Gastrocnemius medialis (tissue), 4 donors: Measurements from ENCODE around the gene CSF1. TPM values are rescaled to one million over a fixed set of nuclear protein-coding genes. Genes with fewer than 3 reads are reported as not detected.

Source experiments
- ATAC-seq, 2 donors: fragments of 150-250 bp; one replicate each; pipeline ENCODE4 v1.9.1; 2016
- DNase-seq, 2 donors: peaks; one replicate each; pipeline ENCODE4 v3.0.0-alpha.2; 2019
- H3K27ac ChIP-seq, 4 donors: fragments of 200-600 bp; sonication (generic); 1 replicate in 1 of 4; 2 replicates in 3 of 4; pipeline ENCODE4 v1.5.1; 2016 to 2018; ENCODE audit warnings: mild to moderate bottlenecking in 2 of 4, moderate library complexity in 1 of 4
- H3K27me3 ChIP-seq, 3 donors: fragments of 200-600 bp; sonication (generic) in 2 of 3; 1 replicate in 1 of 3; 2 replicates in 2 of 3; pipeline versions ENCODE4 v1.5.1 to v1.6.0; 2016 to 2019; ENCODE audit warnings: mild to moderate bottlenecking in 1 of 3, moderate library complexity in 1 of 3
- H3K36me3 ChIP-seq, 2 donors: fragments of 200-600 bp; sonication (generic) in 1 of 2; one replicate each; pipeline ENCODE4 v1.5.1; 2017 to 2018
- H3K4me1 ChIP-seq, 2 donors: fragments of 200-600 bp; sonication (generic) in 1 of 2; one replicate each; pipeline ENCODE4 v1.5.1; 2016 to 2017; ENCODE audit warnings: mild to moderate bottlenecking in 2 of 2
- H3K4me3 ChIP-seq, 4 donors: fragments of 200-600 bp; sonication (generic) in 3 of 4; 1 replicate in 1 of 4; 2 replicates in 3 of 4; pipeline ENCODE4 v1.5.1; 2016 to 2019; ENCODE audit warnings: mild to moderate bottlenecking in 2 of 4
- H3K9me3 ChIP-seq, 3 donors: fragments of 200-600 bp; sonication (generic) in 2 of 3; 1 replicate in 1 of 3; 2 replicates in 2 of 3; pipeline ENCODE4 v1.5.1; 2016 to 2019
- CTCF ChIP-seq, 5 experiments: fragments of 450-650 bp in 3 of 5; fragments of 200-600 bp in 2 of 5; sonication (generic) in 2 of 5; IDR thresholded peaks in 4 of 5; conservative IDR thresholded peaks in 1 of 5; 1 replicate in 4 of 5; 2 replicates in 1 of 5; pipeline ENCODE4 v1.5.1; 2016 to 2019; ENCODE audit warnings: antibody characterized with exemption in 5 of 5, mild to moderate bottlenecking in 3 of 5, moderate library complexity in 3 of 5
- POLR2A ChIP-seq, 2 donors: fragments of 450-650 bp; IDR thresholded peaks; one replicate each; pipeline ENCODE4 v1.6.1; 2017; ENCODE audit warnings: antibody characterized with exemption in 2 of 2, mild to moderate bottlenecking in 2 of 2, moderate library complexity in 2 of 2
- in situ Hi-C, 4 donors: fragments of 200-750 bp; cut with MboI; loops; one replicate each; pipeline versions ENCODE4 v1.15.0 to v1.8.0; 2017; ENCODE audit warnings: low sequenced_read_pairs in 4 of 4
- intact Hi-C: fragments of 100-400 bp; cut with DNase I; formaldehyde crosslinking; loops from one replicate; pipeline ENCODE4 v1.15.1; 2023; ENCODE audit warnings: low total_unique reads
- total RNA-seq, 4 donors: library from RNA; depleted of rRNA; stranded (reverse); fragments of >200 nt; gene quantifications; one replicate each; pipeline versions ENCODE4 v1.1.0 to v1.2.3, GENCODE V29; 2016

Gene CSF1
- total RNA-seq, 4 donors from 2014 or later = 14.6 to 31.1 (median 19.6) TPM

- in situ Hi-C loops = no loop called here
- H3K27me3 ChIP-seq = no peaks in the 10 kb centered on the region
- H3K4me3 ChIP-seq = no peak overlapping the region
- no peak for DNase-seq
- peaks cover 10 to 11% of the 10 kb centered on the region in 2 donors for H3K4me1 ChIP-seq
- ATAC-seq = no peak
- TF ChIP-seq CTCF (IDR thresholded peaks at IDR 0.05 in 4 of 5, conservative IDR thresholded peaks at IDR 0.05 in 1 of 5) = no peak
- TF ChIP-seq POLR2A (IDR thresholded peaks at IDR 0.05) = no peak
- intact Hi-C loops = no loop called here
- H3K9me3 ChIP-seq = no peaks in the 10 kb centered on the region
- no peak overlapping the region for H3K27ac ChIP-seq
- H3K36me3 ChIP-seq = no peaks in the 10 kb centered on the region
These were observed 24.8 kb downstream of the CSF1 start for GRCh38 chr1:109935451-109935900.

GRCh38 chr1:109937738-109938137, 27.1 kb downstream of the CSF1 start:
- DNase-seq (no peak), ATAC-seq (no peak)
- in situ Hi-C loops (no loop called here), intact Hi-C loops (no loop called here)
- Histone ChIP-seq H3K36me3 (no peaks in the 10 kb centered on the region), H3K9me3 (no peaks in the 10 kb centered on the region), H3K27me3 (no peaks in the 10 kb centered on the region), H3K4me1 (no peaks in the 10 kb centered on the region), H3K4me3 (no peak overlapping the region), H3K27ac (no peak overlapping the region)
- TF ChIP-seq POLR2A (IDR thresholded peaks at IDR 0.05) = no peak
- no peak for TF ChIP-seq CTCF (IDR thresholded peaks at IDR 0.05 in 4 of 5, conservative IDR thresholded peaks at IDR 0.05 in 1 of 5)

- H3K27ac ChIP-seq = no peak overlapping the region
- no peak for DNase-seq
- no peak for TF ChIP-seq POLR2A (IDR thresholded peaks at IDR 0.05)
- no peak for TF ChIP-seq CTCF (IDR thresholded peaks at IDR 0.05 in 4 of 5, conservative IDR thresholded peaks at IDR 0.05 in 1 of 5)
- H3K27me3 ChIP-seq = no peaks in the 10 kb centered on the region
- H3K9me3 ChIP-seq = no peaks in the 10 kb centered on the region
- in situ Hi-C loops (no loop called here), intact Hi-C loops (no loop called here)
- no peak for ATAC-seq
- H3K4me3 ChIP-seq = no peak overlapping the region
- H3K4me1 ChIP-seq = no peaks in the 10 kb centered on the region
- H3K36me3 ChIP-seq = no peaks in the 10 kb centered on the region
These were observed 27.9 kb downstream of the CSF1 start for GRCh38 chr1:109938556-109938955.

- intact Hi-C loops (no loop called here), in situ Hi-C loops (no loop called here)
- no peak overlapping the region for H3K27ac ChIP-seq
- no peaks in the 10 kb centered on the region for H3K36me3 ChIP-seq
- no peak overlapping the region for H3K4me3 ChIP-seq
- H3K9me3 ChIP-seq = no peaks in the 10 kb centered on the region
- DNase-seq (no peak), ATAC-seq (no peak)
- H3K4me1 ChIP-seq = no peaks in the 10 kb centered on the region
- H3K27me3 ChIP-seq = no peaks in the 10 kb centered on the region
- TF ChIP-seq POLR2A (IDR thresholded peaks at IDR 0.05) (no peak), CTCF (IDR thresholded peaks at IDR 0.05 in 4 of 5, conservative IDR thresholded peaks at IDR 0.05 in 1 of 5) (no peak)
These were observed 31.8 kb downstream of the CSF1 start for GRCh38 chr1:109942434-109942833.

GRCh38 chr1:109944541-109944940, 33.9 kb downstream of the CSF1 start:
- H3K27me3 ChIP-seq = no peaks in the 10 kb centered on the region
- intact Hi-C loops (no loop called here), in situ Hi-C loops (no loop called here)
- DNase-seq = no peak
- H3K4me1 ChIP-seq = no peaks in the 10 kb centered on the region
- TF ChIP-seq CTCF (IDR thresholded peaks at IDR 0.05 in 4 of 5, conservative IDR thresholded peaks at IDR 0.05 in 1 of 5) (no peak), POLR2A (IDR thresholded peaks at IDR 0.05) (no peak)
- no peaks in the 10 kb centered on the region for H3K9me3 ChIP-seq
- ATAC-seq = no peak
- H3K36me3 ChIP-seq = no peaks in the 10 kb centered on the region
- H3K27ac ChIP-seq = no peak overlapping the region
- no peak overlapping the region for H3K4me3 ChIP-seq
